ENCODE data around the gene ADGRG3. TPM values are rescaled to one million over a fixed set of nuclear protein-coding genes. Genes with fewer than 3 reads are reported as not detected.
"Not testable (repeated sequence)": the region's sequence is repeated elsewhere in the genome, so short reads cannot be mapped to it uniquely, and the experiment has no call there.

The ADGRG3 gene
- total and polyA plus RNA-seq, 2 donors from 2014 or later = 0.17 to 1.8 TPM

DNA sequence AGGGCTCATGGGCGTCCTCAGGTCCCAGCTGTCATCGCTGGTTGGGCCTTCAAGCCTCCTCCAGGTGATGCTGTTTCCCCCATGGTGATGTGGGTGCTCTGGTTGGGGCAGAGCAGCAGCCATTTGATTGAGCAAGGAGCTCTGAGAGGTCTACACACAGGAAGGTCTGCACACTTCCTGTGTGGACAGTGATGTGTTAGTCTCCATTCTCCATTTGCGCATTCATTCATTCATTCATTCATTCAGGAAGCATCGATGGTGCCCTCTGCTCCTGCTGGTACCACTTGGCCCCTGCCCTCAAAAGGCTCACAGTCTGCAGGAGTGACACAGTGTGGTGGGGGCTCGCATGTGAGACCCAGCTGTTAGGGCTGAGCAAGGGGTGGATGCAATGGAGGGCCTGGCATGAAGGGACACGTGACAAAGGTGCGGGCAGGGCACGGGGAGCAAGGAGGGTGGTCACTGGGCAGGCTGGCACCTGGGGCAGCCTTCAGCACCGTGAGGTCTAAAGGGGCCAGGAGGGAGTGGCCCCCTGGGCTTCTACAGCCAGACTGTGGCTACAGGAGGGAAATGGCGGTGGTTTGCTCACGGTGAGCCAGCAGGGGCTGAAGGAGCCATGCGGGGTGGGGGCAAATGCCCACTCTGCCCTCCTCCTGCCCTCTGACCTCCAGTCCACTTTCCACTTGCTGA is 1.5 kb downstream of the ADGRG3 start:
- Histone ChIP-seq H3K36me3 (ENCODE audit: control insufficient read depth in 2 of 3, insufficient read depth in 3 of 3, low read length in 3 of 3) (peaks cover 0 to 9% (median 6%) of the 10 kb centered on the region in 3 donors), H3K9me3 (ENCODE audit: control insufficient read depth in 2 of 3, insufficient read depth in 1 of 3, low read length in 3 of 3) (no peaks in the 10 kb centered on the region), H3K27me3 (ENCODE audit: control insufficient read depth, insufficient read depth, low read length) (no peaks in the 10 kb centered on the region), H3K27ac (ENCODE audit: low read depth in 2 of 2, low read length in 2 of 2) (no peak overlapping the region), H3K9ac (ENCODE audit: low read length in 3 of 3) (no peak overlapping the region), H3K4me1 (ENCODE audit: control insufficient read depth in 2 of 3, insufficient read depth in 2 of 3, low read depth in 1 of 3, low read length in 3 of 3) (no peaks in the 10 kb centered on the region), H3K4me3 (ENCODE audit: low read length in 3 of 3) (no peak overlapping the region)
- DNase-seq (no peak), FAIRE-seq (no peak)
- no peak for TF ChIP-seq CTCF (IDR thresholded peaks at IDR 0.05; ENCODE audit: borderline replicate concordance, extremely low read depth, insufficient read depth)
- intact Hi-C loops (cut with DNase I) = no loop called here

GRCh38 chr16:57670196-57670595 is 2.1 kb downstream of the ADGRG3 start:
- no peaks in the 10 kb centered on the region for H3K27me3 ChIP-seq (ENCODE audit: control insufficient read depth, insufficient read depth, low read length)
- H3K36me3 ChIP-seq (ENCODE audit: control insufficient read depth in 2 of 3, insufficient read depth in 3 of 3, low read length in 3 of 3) = peaks cover 0 to 4% (median under 1%) of the 10 kb centered on the region in 3 donors
- DNase-seq = no peak
- intact Hi-C loops (cut with DNase I) = no loop called here
- no peak for FAIRE-seq
- H3K9ac ChIP-seq (ENCODE audit: low read length in 3 of 3) = no peak overlapping the region
- H3K27ac ChIP-seq (ENCODE audit: low read depth in 2 of 2, low read length in 2 of 2) = no peak overlapping the region
- H3K4me3 ChIP-seq (ENCODE audit: low read length in 3 of 3) = no peak overlapping the region
- no peaks in the 10 kb centered on the region for H3K4me1 ChIP-seq (ENCODE audit: control insufficient read depth in 2 of 3, insufficient read depth in 2 of 3, low read depth in 1 of 3, low read length in 3 of 3)
- H3K9me3 ChIP-seq (ENCODE audit: control insufficient read depth in 2 of 3, insufficient read depth in 1 of 3, low read length in 3 of 3) = no peaks in the 10 kb centered on the region
- no peak for TF ChIP-seq CTCF (IDR thresholded peaks at IDR 0.05; ENCODE audit: borderline replicate concordance, extremely low read depth, insufficient read depth)

- DNase-seq; H3K4me1 ChIP-seq (ENCODE audit: control insufficient read depth in 2 of 3, insufficient read depth in 2 of 3, low read depth in 1 of 3, low read length in 3 of 3); H3K36me3 ChIP-seq (ENCODE audit: control insufficient read depth in 2 of 3, insufficient read depth in 3 of 3, low read length in 3 of 3); H3K4me3 ChIP-seq (ENCODE audit: low read length in 3 of 3); H3K27me3 ChIP-seq (ENCODE audit: control insufficient read depth, insufficient read depth, low read length); intact Hi-C loops (cut with DNase I); H3K9ac ChIP-seq (ENCODE audit: low read length in 3 of 3); H3K9me3 ChIP-seq (ENCODE audit: control insufficient read depth in 2 of 3, insufficient read depth in 1 of 3, low read length in 3 of 3); H3K27ac ChIP-seq (ENCODE audit: low read depth in 2 of 2, low read length in 2 of 2); FAIRE-seq: not testable (repeated sequence)
Measured at GRCh38 chr16:57671451-57671850, 3.3 kb downstream of the ADGRG3 start.

- intact Hi-C loops (cut with DNase I) = no loop called here
- Histone ChIP-seq H3K9ac (ENCODE audit: low read length in 3 of 3) (no peak overlapping the region), H3K4me1 (ENCODE audit: control insufficient read depth in 2 of 3, insufficient read depth in 2 of 3, low read depth in 1 of 3, low read length in 3 of 3) (no peaks in the 10 kb centered on the region), H3K27ac (ENCODE audit: low read depth in 2 of 2, low read length in 2 of 2) (no peak overlapping the region), H3K36me3 (ENCODE audit: control insufficient read depth in 2 of 3, insufficient read depth in 3 of 3, low read length in 3 of 3) (no peaks in the 10 kb centered on the region), H3K9me3 (ENCODE audit: control insufficient read depth in 2 of 3, insufficient read depth in 1 of 3, low read length in 3 of 3) (no peaks in the 10 kb centered on the region), H3K4me3 (ENCODE audit: low read length in 3 of 3) (no peak overlapping the region), H3K27me3 (ENCODE audit: control insufficient read depth, insufficient read depth, low read length) (no peaks in the 10 kb centered on the region)
- TF ChIP-seq CTCF (IDR thresholded peaks at IDR 0.05; ENCODE audit: borderline replicate concordance, extremely low read depth, insufficient read depth) = no peak
- DNase-seq (no peak), FAIRE-seq (no peak)
Measured at GRCh38 chr16:57672416-57672815, 4.3 kb downstream of the ADGRG3 start.

All from kidney (tissue), 14 donors.